HCT116 (cell line): Measurements from ENCODE around the gene CXorf51A.

ENCODE experiments used
- ATF3 ChIP-seq: IDR thresholded peaks from 2 replicates; pipeline ENCODE4 v1.6.1; 2012
- CTCF ChIP-seq, 3 experiments: fragments of 200-600 bp in 1 of 3; sonication (generic) in 1 of 3; IDR thresholded peaks in 2 of 3; conservative IDR thresholded peaks in 1 of 3; 2 replicates each; pipeline ENCODE4 v1.5.1; 2012 to 2017; ENCODE audit warnings: low read depth in 2 of 3, low read length in 2 of 3, antibody characterized with exemption in 1 of 3, borderline replicate concordance in 1 of 3, control low read depth in 1 of 3, mild to moderate bottlenecking in 1 of 3, mixed read lengths in 1 of 3, mixed run types in 1 of 3, moderate library complexity in 1 of 3; ENCODE audit not compliant: insufficient read depth in 1 of 3
- EGR1 ChIP-seq: IDR thresholded peaks from 2 replicates; pipeline ENCODE4 v1.6.1; 2012; ENCODE audit warnings: low read depth
- POLR2A ChIP-seq: IDR thresholded peaks from 2 replicates; pipeline ENCODE4 v1.7.0; 2011; ENCODE audit warnings: borderline replicate concordance; ENCODE audit not compliant: insufficient read depth, insufficient read length; ENCODE audit errors: extremely low read depth
- POLR2AphosphoS5 ChIP-seq: IDR thresholded peaks from 2 replicates; pipeline ENCODE4 v1.6.1; 2011; ENCODE audit warnings: mild to moderate bottlenecking, low read depth, low read length, moderate library complexity
- SP1 ChIP-seq: IDR thresholded peaks from 2 replicates; pipeline ENCODE4 v1.6.1; 2012; ENCODE audit warnings: low read depth
- YY1 ChIP-seq: IDR thresholded peaks from 2 replicates; pipeline ENCODE4 v1.6.1; 2011; ENCODE audit warnings: low read length, low read depth, moderate library complexity, mild to moderate bottlenecking; ENCODE audit not compliant: insufficient replicate concordance; ENCODE audit errors: extremely low read depth
- ZNF274 ChIP-seq: fragments of 200-500 bp; sonication (Bioruptor generic); IDR thresholded peaks from 2 replicates; pipeline ENCODE4 v1.6.1; 2014; ENCODE audit warnings: mild to moderate bottlenecking, low read depth, low read length, inconsistent platforms

DNA sequence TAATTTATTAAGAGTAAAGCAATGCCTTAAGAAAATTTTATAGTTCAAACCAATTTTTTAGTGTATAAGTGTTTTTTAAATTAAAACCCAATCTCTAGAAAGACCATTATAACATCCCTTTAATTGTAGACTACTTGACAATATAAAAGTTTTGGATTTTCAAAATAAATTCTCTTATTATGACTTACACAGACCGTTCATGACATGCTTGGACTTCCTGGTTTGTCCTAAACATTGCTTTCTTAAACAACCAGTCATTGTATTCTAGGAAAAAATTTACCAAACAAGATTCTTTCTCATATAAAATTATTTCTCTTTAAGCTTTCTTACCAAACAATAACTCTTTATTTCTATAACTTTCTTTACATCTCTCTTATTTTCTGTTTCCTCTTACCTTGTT, 49.0 kb upstream of the CXorf51A start:
- TF ChIP-seq SP1 (no peak), ZNF274 (no peak), ATF3 (no peak), EGR1 (no peak), POLR2A (no peak), YY1 (no peak), POLR2AphosphoS5 (no peak), CTCF (IDR thresholded peaks at IDR 0.05 in 2 of 3, conservative IDR thresholded peaks at IDR 0.05 in 1 of 3; ENCODE audit: borderline replicate concordance in 1 of 3, insufficient read depth in 1 of 3, low read depth in 2 of 3, low read length in 2 of 3) (no peak)
